WI38 (cell line): ENCODE data around the gene MEX3D.
A peak's percentile ranks its signal among the peaks of the same experiment; 100 is the strongest.

ENCODE experiments used
- H3K4me3 ChIP-seq: 2 replicates; pipeline ENCODE4 v1.5.1; 2011; ENCODE audit warnings: low read depth, mild to moderate bottlenecking, control low read depth, low read length
- TF ChIP-seq, protein P1 (sequence below): IDR thresholded peaks from 2 replicates; pipeline ENCODE4 v1.5.1; 2012; ENCODE audit warnings: low read depth, mild to moderate bottlenecking, control low read depth, low read length

MEX3D gene

DNA sequence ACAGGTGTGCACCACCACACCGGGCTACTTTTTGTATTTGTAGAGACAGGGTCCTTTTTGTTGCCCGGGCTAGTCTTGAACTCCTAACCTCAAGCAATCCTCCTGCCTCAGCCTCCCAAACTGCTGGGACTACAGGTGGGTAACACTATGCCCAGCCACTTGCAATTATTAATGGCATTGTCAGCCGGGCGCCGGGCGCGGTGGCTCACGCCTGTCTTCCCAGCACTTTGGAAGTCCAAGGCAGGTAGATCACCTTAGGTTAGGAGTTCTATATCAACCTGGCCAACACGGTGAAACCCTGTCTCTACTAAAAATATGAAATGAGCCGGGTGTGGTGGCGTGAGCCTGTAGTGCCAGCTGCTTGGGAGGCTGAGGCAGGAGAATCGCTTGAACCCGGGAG, 2.7 kb upstream of the MEX3D start:
- H3K4me3 ChIP-seq = no peak overlapping the region
- TF ChIP-seq, protein P1, sequence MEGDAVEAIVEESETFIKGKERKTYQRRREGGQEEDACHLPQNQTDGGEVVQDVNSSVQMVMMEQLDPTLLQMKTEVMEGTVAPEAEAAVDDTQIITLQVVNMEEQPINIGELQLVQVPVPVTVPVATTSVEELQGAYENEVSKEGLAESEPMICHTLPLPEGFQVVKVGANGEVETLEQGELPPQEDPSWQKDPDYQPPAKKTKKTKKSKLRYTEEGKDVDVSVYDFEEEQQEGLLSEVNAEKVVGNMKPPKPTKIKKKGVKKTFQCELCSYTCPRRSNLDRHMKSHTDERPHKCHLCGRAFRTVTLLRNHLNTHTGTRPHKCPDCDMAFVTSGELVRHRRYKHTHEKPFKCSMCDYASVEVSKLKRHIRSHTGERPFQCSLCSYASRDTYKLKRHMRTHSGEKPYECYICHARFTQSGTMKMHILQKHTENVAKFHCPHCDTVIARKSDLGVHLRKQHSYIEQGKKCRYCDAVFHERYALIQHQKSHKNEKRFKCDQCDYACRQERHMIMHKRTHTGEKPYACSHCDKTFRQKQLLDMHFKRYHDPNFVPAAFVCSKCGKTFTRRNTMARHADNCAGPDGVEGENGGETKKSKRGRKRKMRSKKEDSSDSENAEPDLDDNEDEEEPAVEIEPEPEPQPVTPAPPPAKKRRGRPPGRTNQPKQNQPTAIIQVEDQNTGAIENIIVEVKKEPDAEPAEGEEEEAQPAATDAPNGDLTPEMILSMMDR = no peak

DNA sequence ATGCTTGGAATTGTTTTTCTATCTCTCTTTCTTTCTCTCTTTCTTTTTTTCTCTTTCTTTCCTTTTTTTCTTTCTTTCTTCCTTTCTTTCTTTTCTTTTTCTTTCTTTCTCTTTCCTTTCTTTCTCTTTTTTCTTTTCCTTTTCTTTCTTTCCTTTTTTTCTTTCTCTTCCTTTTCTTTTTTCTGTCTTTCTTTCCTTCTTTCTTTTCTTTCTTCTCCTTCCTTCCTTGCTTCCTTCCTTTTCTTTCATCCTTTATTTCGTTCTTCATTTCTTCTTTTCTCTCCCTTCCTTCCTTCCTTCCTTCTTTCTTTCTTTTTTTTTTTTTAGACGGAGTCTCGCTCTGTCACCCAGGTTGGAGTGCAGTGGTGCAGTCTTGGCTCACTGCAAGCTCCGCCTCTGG, 1.9 kb upstream of the MEX3D start:
- H3K4me3 ChIP-seq = no peak overlapping the region
- TF ChIP-seq, protein P1 = no peak

DNA sequence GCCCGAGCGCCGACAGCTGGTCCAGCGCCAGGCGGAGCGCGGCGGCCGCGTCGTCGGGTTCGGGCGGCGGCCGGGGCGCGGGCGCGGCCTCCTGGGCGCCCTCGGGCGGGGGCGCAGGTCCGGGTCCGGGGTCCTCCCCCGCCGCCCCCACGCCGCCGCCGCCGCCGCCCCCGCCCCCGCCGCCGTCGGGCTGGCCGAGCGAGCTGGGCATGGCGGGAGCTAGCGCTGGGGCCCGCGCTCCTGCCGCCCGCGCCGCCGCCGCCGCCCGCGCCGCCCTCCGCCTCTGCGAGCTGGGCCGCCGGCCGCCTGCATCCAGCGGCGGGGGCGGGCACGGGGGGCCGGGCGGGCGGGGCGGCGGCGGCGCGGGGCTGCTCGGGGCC, 287 bp downstream of the MEX3D start:
- TF ChIP-seq, protein P1 = no peak
- H3K4me3 ChIP-seq = no peak overlapping the region; the same call in none of the 2 replicates

DNA sequence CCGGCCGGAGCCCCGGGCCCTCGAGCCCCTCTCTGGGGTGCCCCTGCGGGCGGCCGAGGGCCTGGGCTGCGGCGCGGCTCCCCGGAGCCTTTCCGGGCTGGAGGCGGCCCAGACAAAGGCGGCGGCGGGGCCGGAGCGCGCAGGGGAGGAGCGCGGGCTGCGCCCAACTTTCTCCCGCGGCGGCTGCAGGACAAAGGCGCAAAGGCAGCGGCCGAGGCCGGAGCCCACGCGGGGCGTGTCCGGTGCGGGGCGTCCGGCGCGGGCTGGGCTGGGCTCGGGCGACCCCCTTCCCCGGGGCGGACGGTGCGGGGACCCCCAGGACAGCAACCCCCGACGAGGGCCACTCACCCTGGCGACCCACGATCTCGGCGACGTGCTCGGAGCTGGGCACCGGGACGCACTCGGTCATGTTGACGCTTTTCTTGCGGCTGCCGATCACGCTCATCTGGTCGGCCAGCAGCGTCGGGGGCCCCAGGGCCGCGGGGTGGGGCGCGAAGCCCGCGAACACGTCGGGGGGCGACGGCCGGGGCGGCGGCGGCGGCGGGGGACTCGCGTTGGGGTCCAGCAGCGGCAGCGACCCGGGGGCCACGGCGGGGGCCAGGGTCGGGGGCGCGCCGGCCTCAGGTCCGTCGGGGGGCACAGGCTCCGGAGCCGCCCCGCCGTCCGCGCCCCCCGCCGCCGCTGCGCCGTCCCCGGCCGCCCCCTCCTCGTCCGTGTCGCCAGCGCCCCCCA, 843 bp downstream of the MEX3D start:
- TF ChIP-seq, protein P1 = no peak
- H3K4me3 ChIP-seq = peak overlapping the region; percentile 63

DNA sequence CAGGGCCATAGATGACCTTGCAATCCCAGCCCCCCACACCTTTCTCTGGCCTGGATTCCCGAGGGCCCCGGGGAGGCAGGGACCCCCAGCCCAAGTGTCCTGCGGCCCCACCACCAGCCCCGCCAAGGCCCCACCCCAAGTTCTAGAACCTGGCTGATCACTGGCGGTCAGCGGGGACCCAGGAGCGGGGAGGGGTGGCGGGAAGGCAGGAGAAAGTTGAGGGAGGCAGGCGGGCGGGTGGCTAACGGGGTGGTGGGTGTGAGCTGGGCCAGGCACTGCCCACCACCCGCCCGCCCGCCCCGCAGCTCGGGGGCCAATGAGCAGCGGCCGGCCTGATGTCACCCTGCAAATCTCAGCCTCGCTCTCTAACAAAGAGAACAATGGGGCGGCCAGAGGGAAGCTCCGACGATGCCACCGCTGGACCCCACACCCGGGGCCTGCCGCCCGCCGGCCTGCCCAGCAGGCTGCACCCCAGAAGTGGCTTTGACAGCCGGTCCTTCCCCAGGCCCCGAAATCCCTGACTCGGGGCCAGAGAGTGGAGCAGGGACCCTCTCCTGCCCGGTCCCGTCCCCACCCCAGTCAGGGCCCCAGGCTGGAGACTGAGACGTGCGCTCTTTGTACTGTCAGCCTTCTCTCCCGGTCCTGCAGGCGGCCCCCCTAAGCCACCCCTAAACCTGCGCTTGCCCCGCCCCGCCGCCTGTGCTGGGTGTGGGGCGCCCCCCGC, 1.6 kb downstream of the MEX3D start:
- H3K4me3 ChIP-seq = peak overlapping the region; percentile 63
- TF ChIP-seq, protein P1 = no peak

DNA sequence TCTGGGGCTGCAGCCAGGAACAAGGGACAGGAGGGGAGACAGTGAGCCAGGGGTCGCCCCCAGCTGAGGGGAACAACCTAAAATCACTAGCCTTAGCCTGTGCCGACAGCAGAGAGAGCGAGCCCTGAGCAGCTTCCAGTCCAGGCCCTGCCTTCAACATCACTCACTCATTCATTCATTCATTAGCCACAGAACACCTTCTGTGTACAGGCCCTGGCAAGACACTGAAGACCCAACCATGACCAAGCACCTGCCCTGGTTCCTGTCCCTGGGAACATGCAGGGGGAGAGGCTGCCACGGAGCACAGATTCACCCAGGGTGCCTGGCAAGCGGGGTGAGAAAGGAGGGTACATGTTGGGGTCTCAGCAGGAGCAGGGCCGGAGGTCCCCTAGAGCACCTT, 4.9 kb downstream of the MEX3D start:
- TF ChIP-seq, protein P1 = no peak
- H3K4me3 ChIP-seq = no peak overlapping the region

DNA sequence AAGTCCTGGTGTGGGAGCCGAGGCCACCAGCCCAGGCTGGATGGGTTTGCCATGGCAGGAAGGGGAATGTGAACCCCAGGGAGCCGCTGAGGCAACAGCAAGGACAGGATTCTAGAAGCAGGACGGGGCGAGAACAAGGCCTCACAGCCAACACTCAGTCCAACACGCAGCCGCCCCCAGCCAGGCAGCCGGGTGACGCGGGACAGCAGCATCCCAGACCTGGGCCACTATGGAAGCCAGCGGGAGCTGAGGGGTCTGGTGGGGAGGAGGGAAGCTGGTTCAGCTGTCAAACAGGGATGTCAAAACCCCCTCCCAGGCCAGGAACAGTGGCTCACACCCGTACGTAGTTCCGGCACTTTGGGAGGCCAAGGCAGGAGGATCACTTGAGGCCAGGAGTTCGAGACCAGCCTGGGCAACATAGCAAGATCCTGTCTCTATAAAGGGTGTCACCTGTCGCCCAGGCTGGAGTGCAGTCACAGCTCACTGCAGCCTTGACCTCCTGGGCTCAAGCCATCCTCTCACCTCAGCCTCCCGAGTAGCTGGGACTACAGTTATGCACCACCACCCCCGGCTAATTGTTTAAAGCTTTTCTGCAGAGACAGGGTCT, 6.8 kb downstream of the MEX3D start:
- H3K4me3 ChIP-seq = no peak overlapping the region
- TF ChIP-seq, protein P1 = no peak
